ENCODE data around the gene STAT4. TPM values are rescaled to one million over a fixed set of nuclear protein-coding genes. Genes with fewer than 3 reads are reported as not detected.

The STAT4 gene, protein sequence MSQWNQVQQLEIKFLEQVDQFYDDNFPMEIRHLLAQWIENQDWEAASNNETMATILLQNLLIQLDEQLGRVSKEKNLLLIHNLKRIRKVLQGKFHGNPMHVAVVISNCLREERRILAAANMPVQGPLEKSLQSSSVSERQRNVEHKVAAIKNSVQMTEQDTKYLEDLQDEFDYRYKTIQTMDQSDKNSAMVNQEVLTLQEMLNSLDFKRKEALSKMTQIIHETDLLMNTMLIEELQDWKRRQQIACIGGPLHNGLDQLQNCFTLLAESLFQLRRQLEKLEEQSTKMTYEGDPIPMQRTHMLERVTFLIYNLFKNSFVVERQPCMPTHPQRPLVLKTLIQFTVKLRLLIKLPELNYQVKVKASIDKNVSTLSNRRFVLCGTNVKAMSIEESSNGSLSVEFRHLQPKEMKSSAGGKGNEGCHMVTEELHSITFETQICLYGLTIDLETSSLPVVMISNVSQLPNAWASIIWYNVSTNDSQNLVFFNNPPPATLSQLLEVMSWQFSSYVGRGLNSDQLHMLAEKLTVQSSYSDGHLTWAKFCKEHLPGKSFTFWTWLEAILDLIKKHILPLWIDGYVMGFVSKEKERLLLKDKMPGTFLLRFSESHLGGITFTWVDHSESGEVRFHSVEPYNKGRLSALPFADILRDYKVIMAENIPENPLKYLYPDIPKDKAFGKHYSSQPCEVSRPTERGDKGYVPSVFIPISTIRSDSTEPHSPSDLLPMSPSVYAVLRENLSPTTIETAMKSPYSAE
- 0.39 TPM in 1 of 2 replicates, not detected in the other for total RNA-seq (2014; rRNA removed; shearing (Covaris generic))

DNA sequence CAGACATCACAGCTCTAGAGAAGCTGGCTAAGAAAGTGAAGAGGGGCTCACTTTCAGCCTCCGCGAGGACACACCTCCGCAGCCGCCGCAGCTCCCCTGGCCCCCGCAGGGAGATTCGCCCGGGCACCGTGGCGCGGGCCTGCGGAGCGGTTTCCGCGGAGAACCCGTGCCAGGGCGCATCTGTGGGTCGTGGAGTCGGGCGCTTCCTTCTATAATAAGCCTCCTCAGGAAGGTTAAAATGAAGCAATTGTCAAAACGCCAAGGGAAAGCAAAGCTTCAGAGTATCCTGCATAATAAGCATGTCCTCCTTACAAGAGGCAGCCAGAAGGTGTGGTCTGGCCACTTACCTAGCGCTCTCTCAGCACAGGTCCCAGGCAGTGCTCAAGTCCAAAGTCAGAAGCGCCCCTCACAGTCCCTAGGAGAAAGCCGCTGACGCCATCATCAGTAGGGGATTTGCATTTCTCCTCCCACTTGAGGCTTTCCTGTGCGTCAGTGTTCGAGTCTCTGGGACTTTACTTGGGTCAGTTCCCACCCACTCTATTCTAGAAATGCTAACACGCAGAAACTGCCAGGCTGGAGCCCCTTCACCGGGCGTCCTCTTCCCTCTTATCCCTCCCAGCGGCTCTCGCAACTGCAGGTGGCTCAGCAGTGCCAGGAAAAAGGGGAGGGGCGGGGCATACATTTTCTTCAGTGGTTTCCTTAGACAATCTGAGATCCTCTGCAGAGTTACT, at the start of gene STAT4:
Gene STAT4, minus strand, starts transcription at position 395 of the 731 bp plus-strand sequence. CDS start 2,791 bp downstream, outside the sequence.
- DNase-seq (ENCODE audit: low spot score), result peak; percentile 16

DNA sequence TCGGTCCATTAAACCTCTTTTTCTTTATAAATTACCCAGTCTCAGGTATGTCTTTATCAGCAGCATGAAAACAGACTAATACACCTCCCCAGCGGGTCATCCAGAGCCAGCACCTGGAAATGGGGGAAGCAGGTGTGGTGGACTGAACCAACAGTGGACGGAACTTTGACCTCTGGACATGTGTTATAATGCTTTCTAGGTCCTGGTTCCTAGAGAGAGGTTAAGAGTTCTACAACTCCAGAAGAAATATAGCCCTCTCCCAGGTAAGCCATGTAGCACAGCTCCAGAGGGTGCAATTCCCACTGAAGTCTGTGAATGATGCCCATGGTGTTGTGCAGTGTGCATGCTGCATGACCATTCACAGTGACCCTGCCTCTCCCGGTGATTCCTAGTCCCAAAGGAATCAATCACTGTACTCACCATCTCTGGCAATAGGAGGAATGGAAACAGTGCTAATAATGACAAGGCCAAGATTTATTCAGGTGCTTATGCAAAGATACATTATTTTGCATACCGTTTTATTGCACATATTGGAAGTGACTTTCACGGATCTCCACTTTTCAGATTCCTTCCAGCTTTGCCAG, 49.2 kb upstream of the STAT4 start:
- DNase-seq (ENCODE audit: low spot score), result no peak

DNA sequence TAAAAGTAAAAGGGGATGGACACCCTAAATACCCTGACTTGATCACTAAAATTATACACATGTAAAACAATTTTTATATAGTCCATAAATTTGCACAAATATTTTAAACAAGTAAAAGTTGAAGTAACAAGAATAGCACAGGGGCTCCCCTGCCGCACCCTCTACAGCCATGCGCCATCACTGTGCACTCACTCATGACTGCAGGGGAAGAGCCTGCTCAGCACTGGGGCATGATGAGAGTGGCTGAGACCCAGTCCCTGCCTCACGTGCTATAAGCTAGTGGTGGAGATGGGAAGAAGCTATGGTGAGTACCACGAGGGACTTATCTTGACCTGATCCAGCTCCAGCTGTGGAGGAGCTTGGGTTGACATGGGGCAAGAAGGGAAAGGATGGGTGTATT, 47.5 kb upstream of the STAT4 start:
- no peak for DNase-seq (ENCODE audit: low spot score)

DNA sequence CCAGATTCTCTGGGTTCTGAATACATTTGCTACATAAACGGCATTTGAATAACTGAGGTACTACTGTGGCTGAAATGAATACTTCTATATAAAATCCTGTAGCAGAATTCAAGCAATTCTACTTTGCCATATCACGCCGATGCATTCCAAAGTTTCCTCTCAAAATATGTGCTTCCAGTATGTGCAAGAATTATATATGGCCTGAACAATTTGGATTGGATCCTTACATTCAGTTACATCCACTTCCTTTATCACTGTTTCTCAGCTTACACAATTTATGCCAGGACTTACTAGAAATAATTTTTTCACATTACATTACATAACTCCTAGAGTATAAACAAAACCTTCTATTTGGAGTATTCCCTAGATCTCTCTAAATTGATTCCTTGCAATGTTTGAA, 46.3 kb upstream of the STAT4 start:
- no peak for DNase-seq (ENCODE audit: low spot score)

DNA sequence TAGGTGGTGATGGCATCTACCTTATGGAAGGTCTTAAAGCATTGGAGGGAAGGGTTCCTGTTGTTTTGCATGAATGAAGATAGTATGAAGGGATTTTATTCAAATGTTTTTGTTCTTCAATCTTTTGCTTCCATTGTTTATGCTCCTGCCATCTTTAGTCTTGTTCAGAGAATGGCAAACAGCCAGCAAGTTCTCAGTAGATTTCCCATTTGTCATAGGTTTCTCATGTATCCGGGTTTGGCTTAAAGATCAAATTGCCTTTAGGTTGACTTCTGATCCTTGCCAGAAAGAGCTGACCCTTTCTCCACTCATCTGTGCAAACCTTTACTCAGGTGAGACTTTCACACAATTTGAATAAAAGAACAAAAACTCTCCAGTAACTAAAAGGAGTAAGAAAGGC, 44.2 kb upstream of the STAT4 start:
- no peak for DNase-seq (ENCODE audit: low spot score)

DNA sequence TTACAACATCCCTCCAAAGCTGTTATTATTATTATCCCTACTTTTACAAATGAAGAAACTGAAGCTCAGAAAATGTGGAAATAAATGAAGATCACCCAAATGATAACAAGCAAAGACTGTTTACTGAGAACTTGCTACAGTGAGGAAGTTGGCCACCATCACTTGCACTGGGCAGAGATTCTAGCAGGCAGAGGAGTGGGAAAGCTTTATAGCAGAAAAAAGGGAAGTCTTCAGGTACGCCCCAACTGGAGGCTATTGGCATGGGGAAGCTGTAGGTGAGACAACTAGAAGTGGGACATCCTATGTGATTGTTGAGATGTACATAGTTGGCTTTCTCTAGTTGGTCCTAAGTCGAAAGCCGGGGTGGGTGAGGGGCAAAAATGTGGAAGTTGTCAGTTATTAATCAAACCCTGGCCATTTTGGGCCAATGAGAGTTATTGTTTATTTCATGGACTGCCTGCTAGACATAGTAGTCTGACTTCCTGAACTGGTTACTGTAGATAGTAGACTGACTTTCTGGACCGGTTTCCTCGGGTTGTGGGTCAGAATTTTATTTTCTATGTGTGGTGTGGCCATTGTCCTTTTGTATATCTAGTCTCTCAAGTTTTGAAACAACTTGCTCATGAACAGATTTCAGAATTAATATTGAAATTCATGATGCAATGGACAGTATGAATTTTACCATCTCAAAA, 40.2 kb upstream of the STAT4 start:
- no peak for DNase-seq (ENCODE audit: low spot score)

DNA sequence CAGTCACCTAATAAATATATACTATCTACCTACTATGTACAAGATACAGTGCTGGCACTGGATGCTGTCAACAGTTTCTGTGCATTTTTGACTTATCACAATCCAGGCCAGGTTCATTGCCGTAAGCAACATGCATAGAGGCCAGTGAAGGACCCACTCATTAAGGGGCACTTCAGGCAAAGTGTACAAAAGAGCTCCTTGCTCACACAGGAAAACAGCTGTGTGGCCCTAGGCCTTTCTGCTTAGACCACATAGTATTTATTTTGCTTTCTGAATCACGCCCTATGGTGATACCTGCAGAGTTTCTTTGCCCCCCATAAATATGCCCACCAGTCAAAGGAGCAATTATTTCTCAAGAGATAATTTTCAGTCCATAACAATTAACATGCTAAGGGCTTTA, 39.6 kb upstream of the STAT4 start:
- DNase-seq (ENCODE audit: low spot score), result no peak

DNA sequence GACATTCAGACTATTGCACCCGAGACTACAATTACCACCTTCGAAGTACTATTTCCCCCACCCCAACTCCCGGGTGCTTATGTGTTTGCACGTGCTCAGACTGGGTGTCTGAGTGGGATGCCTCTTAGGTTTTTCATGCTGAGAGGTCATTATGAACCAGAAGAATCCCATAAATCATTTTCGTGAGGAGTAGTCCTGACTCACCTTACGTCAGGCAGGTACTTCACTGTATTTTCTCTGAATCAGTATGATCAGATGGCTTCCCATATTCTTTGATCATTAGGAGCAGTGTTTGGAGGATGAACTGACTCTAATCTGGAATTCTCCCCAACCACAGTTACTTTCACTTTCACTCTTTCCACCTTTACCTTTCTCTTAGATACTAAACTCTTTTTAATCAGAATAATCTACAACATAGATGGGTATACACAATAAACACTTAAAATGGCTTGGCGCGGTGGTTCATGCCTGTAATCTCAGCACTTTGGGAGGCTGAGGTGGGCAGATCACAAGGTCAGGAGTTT, 38.4 kb upstream of the STAT4 start:
- no peak for DNase-seq (ENCODE audit: low spot score)

DNA sequence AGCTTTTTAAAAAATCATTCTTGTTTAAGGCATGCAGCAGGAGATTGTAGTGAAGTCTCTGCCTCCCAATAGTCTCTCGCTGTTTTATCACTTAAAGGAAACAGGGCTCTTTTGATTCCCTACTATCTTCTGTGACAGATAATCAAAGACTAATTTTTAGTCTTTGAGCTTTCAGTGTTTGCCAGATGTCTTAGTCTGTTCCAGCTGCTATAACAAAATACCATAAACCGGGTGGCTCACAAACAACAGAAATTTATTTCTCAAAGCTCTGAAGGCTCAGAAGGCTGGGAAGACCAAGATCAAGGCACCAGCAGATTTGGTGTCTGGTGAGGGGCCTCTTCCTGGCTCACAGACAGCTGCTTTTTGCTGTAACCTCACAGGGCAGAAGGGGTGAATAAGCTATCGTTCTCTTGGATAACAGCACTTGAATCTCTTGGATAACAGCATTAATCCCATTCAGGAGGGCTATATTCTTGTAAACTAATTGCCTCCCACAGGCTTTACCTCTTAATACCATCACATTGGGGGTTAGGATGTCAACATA, 37.8 kb upstream of the STAT4 start:
- no peak for DNase-seq (ENCODE audit: low spot score)

DNA sequence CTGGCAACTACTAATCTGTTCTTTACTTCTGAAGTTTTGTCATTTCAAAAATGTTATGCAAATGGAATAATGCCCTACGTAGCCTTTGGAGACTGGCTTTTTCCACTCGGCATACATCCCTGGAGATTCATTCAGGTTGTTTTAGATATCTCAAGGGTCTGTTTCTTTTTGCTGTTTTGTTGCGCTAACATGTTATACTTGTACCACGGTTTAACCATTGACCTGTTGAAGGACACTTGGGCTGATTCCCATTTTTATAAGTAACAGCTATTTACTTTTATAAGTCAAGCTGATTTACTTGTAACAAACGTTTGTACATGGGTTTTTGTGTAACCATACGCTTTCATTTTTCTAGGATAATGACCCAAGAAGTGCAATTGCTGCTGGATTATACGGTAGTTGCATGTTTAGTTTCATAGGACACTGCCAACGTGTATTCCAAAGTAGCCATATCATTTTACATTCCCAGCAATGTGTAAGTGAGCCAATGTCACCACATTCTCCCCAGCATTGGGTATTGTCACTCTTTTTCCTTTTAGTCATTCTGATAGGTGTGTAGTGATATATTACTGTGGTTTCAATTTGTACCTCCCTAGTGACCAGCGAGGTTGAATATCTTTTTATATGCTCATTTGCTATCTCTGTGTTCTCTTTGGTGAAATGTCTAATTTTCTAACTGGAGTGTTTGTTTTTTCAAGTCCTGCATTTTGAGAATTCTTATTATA, 36.5 kb upstream of the STAT4 start:
- no peak for DNase-seq (ENCODE audit: low spot score)

DNA sequence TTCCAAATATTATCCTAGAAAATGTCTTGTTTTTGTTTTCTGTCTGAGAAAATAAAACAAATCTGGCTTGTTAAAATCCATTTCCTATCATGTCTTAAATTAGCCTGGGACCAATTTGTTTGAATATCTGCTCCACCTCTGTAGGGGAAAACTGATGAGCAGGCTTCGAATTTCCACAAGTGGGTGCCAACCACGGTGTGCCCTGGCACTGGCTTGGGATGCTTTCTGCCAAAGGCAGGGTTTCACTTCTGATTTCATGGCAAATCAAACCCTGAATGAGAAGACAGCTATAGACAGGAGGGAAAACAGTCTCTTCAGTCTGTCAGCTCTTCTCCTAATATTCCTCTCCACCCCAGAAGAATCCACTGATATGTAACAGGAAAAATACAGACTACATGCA, 33.7 kb upstream of the STAT4 start:
- DNase-seq (ENCODE audit: low spot score), result no peak

DNA sequence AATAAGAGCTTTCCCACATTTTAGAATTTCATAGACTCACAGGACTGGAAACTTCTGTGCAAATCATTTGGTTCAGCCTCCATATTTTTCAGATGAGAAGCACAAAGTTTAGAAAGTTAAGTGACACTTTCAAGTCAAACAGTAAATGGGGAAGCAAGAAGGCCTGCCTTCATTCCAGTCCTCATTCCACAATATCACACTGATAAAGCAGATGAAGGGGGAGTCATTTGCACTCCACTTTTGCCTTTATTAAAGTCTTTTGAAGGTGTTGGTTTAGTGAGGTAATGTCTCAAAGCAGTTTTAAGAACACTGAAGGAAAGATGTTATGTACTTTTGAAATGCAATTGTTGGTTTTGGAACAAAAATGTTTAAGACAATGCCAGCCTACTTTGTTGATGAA, 32.7 kb upstream of the STAT4 start:
- DNase-seq (ENCODE audit: low spot score), result no peak

DNA sequence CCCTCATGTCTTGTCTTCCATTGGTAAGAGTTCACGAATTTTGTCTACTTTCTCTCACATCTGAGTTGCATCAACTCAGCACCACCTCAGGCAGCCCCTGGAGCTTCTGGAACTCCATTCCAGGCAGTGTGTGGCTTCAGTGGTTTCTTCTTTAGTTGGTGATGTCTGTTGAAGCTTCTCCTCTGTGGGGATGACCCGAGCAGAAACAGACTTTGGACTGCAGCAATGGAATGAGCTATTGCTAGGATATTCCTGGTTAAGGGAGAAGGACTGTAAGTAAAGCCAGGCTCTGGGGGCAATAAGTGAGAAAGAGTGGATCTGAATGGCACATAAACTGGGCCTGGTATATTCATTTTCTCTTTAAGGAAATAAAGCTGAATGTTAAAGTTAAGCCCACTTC, 32.3 kb upstream of the STAT4 start:
- DNase-seq (ENCODE audit: low spot score), result no peak

DNA sequence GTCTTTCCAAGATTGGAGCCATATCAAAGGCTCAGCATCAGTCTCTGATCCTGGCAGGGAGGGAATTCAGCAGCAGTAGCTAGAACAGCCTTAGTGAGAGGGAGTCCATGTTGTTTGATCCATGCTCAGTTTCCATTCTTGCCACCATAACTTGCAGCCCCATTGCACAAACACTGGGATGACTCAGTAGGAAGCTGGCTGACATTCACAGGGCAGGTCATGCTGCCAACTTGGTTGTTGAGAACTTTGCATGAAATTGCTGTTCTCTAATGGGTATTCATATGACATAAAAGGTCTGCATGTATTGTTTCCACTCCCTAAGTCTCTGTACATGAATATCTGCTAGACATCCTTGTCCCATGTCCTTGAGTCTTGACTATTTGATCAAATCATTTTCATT, 29.9 kb upstream of the STAT4 start:
- DNase-seq (ENCODE audit: low spot score), result no peak

DNA sequence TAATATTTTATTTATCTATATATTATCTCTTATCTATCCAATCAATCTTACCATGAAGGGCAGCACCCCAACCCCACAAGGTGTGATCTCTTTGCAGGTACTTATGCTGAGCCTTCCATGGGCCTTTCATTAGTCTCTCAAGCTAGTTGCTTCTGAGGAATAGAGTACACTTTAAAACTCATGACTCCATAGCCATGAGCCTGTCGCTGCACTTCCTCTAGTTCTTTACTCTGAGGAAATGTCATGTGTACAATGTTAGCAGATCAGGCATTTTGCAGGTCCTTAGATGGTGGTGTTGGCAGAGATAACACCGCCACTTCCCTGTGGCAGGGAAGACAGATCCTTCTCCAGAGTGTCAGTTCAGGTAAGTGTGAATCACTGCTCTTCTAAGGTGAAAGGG, 29.5 kb upstream of the STAT4 start:
- no peak for DNase-seq (ENCODE audit: low spot score)

DNA sequence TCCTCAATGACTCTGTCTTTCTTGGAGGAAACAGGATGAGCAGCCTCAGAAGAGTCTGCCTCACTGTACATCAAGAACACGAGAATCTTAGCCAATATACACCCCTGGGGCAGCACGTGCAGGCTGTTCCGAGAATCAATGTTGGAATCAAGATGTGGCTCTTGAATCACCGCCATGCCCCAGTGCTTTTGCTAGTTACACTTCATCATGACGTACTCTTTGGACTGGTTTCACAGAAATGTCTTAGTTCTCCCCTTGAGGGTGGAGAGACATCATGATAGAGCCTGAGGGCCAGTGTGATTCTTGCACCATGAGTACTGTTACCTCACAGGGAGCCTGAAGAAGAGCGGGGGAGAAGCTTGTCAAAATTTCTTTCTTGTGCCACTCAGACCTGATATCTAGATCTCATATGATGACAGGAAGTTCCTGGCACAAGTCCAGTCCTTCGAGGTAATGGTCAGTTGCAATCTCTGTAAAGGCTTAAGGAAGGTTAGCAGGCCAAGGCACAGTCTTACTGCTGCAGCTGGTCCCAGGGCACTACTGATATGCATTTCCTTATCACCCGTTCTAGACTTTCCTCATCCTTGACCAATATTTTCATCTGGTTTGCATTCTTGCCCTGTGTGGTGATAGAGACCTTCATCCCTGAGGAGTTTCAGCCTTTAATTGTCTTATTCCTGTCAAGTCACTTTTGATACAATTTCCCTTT, 28.2 kb upstream of the STAT4 start:
- no peak for DNase-seq (ENCODE audit: low spot score)

DNA sequence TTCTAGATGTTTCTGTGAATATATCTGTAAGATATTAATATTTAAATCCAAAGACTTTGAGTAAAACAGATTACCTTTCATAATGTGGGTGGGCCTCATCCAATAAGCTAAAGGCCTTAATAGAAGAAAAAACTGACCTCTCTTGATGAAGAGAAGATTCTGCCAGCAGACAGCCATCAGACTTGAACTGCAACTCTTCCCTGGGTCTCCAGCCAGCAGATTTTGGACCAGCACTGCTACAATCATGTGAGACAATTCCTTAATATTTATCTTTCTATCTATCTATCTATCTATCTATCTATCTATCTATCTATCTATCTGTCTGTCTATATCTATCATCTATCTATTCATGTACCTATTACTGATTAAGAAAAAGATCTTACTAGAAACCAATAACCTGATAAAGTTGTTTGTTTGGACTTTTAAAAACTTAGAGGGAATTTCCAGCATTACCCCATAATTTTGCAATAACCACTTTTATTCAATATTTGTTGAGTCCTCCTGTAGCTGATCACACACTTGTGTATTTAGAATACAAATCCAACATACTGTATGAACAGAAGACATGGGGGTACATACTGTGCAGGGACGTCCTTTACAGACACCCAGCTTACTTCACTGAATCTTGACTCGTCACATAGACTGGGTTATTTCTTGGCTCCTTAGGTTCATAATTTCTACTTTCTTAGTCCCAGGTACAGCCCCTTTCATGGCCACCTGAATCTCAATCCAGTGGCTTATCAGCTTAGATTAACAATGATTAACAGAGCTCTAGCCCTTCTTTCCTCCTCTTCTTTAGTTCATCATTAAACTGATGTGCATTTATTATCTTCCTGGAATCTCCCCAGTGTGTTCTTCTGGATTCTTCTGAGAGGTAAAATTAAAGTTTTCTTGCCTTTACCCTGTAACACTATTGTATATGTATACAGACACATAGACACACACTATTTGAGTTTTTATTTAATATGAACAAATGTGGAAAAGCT, 27.2 kb upstream of the STAT4 start:
- DNase-seq (ENCODE audit: low spot score), result no peak

DNA sequence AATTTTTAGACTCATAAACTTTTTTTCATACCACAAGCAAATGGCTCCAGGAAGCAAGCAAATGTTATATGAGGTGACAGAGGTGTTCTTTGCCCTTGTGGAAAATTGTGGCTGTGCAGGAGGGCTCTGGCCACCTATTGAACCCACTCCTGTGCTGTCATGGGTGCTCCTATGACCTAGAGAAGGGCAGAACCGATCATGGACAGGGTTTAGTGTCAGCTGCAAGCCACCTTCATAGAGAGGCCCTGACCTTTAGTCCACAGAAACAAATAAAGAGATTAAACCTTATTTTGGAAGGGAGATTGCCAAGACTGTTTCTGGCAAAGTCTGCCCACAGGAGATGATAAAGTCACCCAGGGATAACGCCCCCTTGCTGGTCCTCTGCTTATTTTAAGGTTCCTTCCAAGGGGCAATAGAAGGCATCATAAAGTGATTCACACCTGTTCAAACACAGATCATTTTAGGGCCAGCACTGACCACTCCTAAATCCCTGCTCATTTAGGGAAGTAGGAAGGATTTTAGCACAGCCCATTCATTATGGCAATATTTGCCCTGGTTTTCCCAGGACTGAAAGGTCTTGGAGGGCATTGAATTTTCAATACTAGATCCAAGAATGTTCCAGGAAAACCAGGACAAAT, 26.1 kb upstream of the STAT4 start:
- no peak for DNase-seq (ENCODE audit: low spot score)

All from HT-29 (cell line).